ENCODE measurements around the gene PJA2.

The PJA2 gene

GRCh38 chr5:109408991-109409843, 557 bp downstream of the PJA2 start:
- peak; percentile 34 for DNase-seq (ENCODE audit: low read depth)

DNA sequence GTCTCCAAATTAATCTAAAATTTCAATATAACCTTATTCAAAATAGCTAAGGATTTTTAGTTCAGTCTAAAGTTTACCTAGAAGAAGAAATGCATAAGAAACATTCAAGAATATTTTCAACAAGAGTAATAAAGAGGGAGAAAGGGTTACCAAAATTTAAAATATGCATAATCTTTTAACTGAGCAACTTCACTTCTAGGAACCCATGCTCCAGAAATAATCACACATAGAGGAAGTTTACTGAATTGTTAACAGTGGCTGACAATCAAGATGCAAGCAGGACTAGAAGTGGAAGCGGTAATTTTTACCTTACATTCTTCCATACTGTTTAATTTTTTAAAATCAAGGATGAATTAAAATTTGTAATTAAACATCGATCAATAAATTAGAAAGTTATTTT, 1.9 kb downstream of the PJA2 start:
- no peak for DNase-seq (ENCODE audit: low read depth)

- DNase-seq (ENCODE audit: low read depth) = no peak
Observed at GRCh38 chr5:109406719-109407118, 3.1 kb downstream of the PJA2 start.

DNA sequence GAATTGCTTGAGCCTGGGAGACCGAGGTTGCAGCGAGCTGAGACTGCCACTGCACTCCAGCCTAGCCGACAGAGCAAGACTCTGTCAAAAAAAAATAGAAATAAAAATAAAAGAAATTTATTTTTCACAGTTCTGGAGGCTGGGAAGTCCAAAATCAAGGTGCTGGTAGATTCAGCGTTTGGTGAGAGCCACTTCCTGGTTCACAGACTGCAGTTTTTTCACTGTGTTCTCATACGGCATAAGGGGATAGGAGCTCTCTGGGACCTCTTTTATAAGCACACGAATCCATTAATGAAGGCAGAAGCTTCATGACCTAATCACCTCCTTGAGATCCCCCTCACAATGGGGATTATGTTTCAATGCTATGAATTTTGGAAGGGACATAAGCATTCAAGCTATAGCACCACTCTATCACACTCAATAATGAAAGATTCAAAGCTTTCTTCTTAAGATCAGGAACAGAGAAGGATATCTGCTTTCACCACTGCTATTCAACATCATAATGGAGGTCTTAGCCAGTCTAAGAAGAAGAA, 5.3 kb downstream of the PJA2 start:
- no peak for DNase-seq (ENCODE audit: low read depth)

GRCh38 chr5:109403469-109403868, 6.3 kb downstream of the PJA2 start:
- DNase-seq (ENCODE audit: low read depth) = no peak

DNA sequence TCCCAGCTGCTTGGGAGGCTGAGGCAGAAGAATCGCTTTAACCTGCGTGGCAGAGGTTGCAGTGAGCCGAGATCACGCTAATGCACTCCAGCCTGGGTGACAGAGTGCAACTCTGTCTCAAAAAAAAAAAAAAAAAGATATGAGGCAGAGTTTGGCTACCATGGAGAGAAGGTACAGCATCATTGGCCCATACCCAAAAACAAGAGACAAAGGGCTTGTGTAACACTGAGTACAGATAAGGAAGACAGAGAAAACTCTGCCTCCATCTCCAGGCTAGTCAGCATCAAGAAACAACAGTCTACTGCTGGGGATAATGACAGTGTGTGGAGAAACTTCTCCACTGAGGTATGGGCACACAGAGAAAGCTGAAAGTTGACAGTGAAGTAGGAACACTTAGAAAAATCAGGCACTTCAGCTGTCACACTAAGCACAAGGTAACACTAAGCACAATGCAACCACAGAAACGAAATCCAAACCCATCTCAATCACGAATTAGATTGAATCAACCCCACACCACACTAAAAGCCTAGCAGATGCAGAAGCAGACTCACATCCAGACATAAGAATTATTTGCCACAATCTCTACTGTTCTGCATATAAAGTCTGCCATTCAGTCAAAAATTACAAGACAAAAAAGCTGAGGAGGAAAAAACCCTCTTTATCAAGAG, 10.5 kb downstream of the PJA2 start:
- no peak for DNase-seq (ENCODE audit: low read depth)

DNA sequence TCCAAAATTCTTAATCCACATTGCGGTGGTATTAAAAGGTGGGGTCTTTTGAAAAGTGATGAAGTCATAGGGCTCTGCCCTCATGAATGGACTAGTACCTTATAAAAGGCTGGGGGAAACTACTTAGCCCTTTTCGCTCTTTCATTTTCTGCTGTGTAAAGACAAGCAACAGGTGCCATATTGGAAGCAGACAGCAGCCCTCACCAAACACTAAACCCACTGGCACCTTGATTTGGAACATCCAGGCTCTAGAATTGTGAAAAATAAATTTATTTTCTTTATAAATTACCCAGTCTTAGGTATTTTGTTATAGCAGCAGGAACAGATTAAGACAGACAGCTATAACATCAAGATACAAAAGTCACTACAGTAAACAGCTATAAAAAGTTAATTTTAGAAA, 12.8 kb downstream of the PJA2 start:
- no peak for DNase-seq (ENCODE audit: low read depth)

- DNase-seq (ENCODE audit: low read depth) = no peak
Observed at GRCh38 chr5:109394806-109395205, 15.0 kb downstream of the PJA2 start.

GRCh38 chr5:109390188-109390587, 19.6 kb downstream of the PJA2 start:
- DNase-seq (ENCODE audit: low read depth) = no peak

- no peak for DNase-seq (ENCODE audit: low read depth)
Observed at GRCh38 chr5:109388407-109388806, 21.4 kb downstream of the PJA2 start.

GRCh38 chr5:109387408-109387974, 22.3 kb downstream of the PJA2 start:
- DNase-seq (ENCODE audit: low read depth) = no peak

GRCh38 chr5:109378095-109378494, 31.7 kb downstream of the PJA2 start:
- no peak for DNase-seq (ENCODE audit: low read depth)

GRCh38 chr5:109374625-109375024, 35.1 kb downstream of the PJA2 start:
- DNase-seq (ENCODE audit: low read depth) = no peak

- DNase-seq (ENCODE audit: low read depth) = no peak
Observed at GRCh38 chr5:109373932-109374331, 35.8 kb downstream of the PJA2 start.

GRCh38 chr5:109370343-109370742, 39.4 kb downstream of the PJA2 start:
- DNase-seq (ENCODE audit: low read depth) = no peak

GRCh38 chr5:109365653-109366052, 44.1 kb downstream of the PJA2 start:
- no peak for DNase-seq (ENCODE audit: low read depth)

DNA sequence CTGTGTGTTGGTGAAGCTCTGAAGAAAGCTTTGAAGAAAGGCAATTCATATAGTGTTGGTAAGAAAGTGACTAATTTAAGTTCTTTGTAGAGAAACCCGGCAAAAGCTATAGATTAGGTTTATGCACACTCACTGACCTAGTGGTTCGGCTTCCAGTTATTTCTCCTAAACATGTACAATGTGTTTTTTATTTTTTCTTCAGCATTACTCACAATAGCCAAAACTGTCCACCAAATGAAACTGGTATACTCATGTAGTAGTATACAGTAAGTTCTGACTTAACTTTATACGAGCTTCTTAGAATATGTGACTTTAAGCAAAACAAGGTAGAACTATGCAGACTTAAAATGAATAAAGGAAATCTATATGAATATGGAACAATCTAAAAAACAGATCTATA, 44.8 kb downstream of the PJA2 start:
- DNase-seq (ENCODE audit: low read depth) = no peak

DNA sequence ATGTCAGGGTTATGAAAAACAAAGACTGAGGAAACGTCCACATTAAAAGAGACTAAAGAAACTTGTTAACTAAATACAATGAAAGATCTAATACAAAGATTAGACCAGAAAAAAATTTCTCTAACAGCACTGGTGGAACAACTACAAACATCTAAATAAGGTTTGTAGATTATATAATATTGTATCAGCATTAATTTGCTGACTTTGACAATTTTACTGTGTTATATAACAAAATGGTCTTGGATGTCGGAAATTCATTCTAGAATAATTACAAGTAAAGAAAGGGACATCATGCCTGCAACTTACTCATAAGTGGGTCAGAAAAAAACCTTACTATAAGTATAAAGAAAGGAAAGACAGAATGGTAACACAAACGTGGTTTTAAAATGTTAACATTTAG, 50.1 kb downstream of the PJA2 start:
- no peak for DNase-seq (ENCODE audit: low read depth)

DNA sequence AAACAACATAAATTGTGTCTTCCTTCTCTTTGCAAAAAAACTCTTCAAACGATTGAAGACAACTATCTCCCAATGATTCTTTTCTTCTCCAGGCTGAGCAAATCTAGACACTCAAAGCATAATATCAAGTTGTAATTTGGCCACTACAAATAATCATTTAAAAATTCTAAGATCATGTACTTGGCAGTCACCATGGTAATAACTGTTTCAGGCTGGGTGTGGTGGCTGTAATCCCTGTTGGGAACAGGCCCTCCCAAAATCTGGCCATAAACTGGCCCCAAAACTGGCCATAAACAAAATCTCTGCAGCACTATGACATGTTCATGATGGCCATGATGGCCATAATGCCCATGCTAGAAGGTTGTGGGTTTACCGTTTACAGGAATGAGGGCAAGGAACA, 52.0 kb downstream of the PJA2 start:
- DNase-seq (ENCODE audit: low read depth) = no peak

GRCh38 chr5:109354761-109355160, 55.0 kb downstream of the PJA2 start:
- no peak for DNase-seq (ENCODE audit: low read depth)

- DNase-seq (ENCODE audit: low read depth) = no peak
Observed at GRCh38 chr5:109351988-109352864, 57.5 kb downstream of the PJA2 start.

Data from HS-27A (cell line).